ENCODE data around the gene VAV2. TPM values are rescaled to one million over a fixed set of nuclear protein-coding genes. Genes with fewer than 3 reads are reported as not detected.

VAV2 gene
- total and polyA plus RNA-seq, 8 donors, result 25.3 to 44.1 (median 35.5) TPM

- no peak for TF ChIP-seq CTCF (IDR thresholded peaks at IDR 0.05)
- intact Hi-C loops (cut with DNase I), result no loop called here
- DNase-seq (no peak), ATAC-seq (no peak)
- no peaks in the 10 kb centered on the region for H3K9me3 ChIP-seq
- peaks cover 0 to 10% of the 10 kb centered on the region in 2 donors for H3K36me3 ChIP-seq
- H3K4me1 ChIP-seq, result peaks cover 0 to 22% of the 10 kb centered on the region in 2 donors
- H3K27ac ChIP-seq, result no peak overlapping the region
- no peaks in the 10 kb centered on the region for H3K27me3 ChIP-seq
- no peak overlapping the region for H3K4me3 ChIP-seq
Observed at GRCh38 chr9:133933426-133934026, 58.6 kb downstream of the VAV2 start.

GRCh38 chr9:133932633-133933032 lies 59.5 kb downstream of the VAV2 start:
- DNase-seq (peak in 1 of 4 donors; percentile 57), ATAC-seq (no peak)
- Histone ChIP-seq H3K27me3 (no peaks in the 10 kb centered on the region), H3K27ac (no peak overlapping the region), H3K4me3 (no peak overlapping the region), H3K4me1 (peaks cover 0 to 22% of the 10 kb centered on the region in 2 donors), H3K36me3 (peaks cover 0 to 4% of the 10 kb centered on the region in 2 donors), H3K9me3 (no peaks in the 10 kb centered on the region)
- intact Hi-C loops (cut with DNase I), result no loop called here
- no peak for TF ChIP-seq CTCF (IDR thresholded peaks at IDR 0.05)

GRCh38 chr9:133932181-133932580 lies 59.9 kb downstream of the VAV2 start:
- peak; percentile 4 for ATAC-seq
- no peak overlapping the region for H3K4me3 ChIP-seq
- peak in 2 of 4 donors; percentile 64 to 72 for DNase-seq
- no peak overlapping the region for H3K27ac ChIP-seq
- H3K36me3 ChIP-seq, result no peaks in the 10 kb centered on the region
- intact Hi-C loops (cut with DNase I), result no loop called here
- no peaks in the 10 kb centered on the region for H3K27me3 ChIP-seq
- no peak for TF ChIP-seq CTCF (IDR thresholded peaks at IDR 0.05)
- no peaks in the 10 kb centered on the region for H3K9me3 ChIP-seq
- peaks cover 0 to 22% of the 10 kb centered on the region in 2 donors for H3K4me1 ChIP-seq

- TF ChIP-seq CTCF (IDR thresholded peaks at IDR 0.05), result no peak
- Histone ChIP-seq H3K4me1 (peaks cover 0 to 18% of the 10 kb centered on the region in 2 donors), H3K9me3 (no peaks in the 10 kb centered on the region), H3K4me3 (no peak overlapping the region), H3K27ac (no peak overlapping the region), H3K27me3 (no peaks in the 10 kb centered on the region), H3K36me3 (no peaks in the 10 kb centered on the region)
- peak in 1 of 4 donors; percentile 68 for DNase-seq
- ATAC-seq, result no peak
- intact Hi-C loops (cut with DNase I), result no loop called here
Observed at GRCh38 chr9:133930682-133931485, 61.2 kb downstream of the VAV2 start.

GRCh38 chr9:133930046-133930681 lies 62.0 kb downstream of the VAV2 start:
- Histone ChIP-seq H3K27me3 (no peaks in the 10 kb centered on the region), H3K36me3 (no peaks in the 10 kb centered on the region), H3K4me1 (peaks cover 0 to 13% of the 10 kb centered on the region in 2 donors), H3K27ac (no peak overlapping the region), H3K4me3 (no peak overlapping the region), H3K9me3 (no peaks in the 10 kb centered on the region)
- intact Hi-C loops (cut with DNase I), result no loop called here
- DNase-seq (peak in 1 of 4 donors; percentile 54), ATAC-seq (no peak)
- no peak for TF ChIP-seq CTCF (IDR thresholded peaks at IDR 0.05)

Data from left lung (tissue), 10 donors.